ENCODE measurements around the gene SIX3.

The SIX3 gene

GRCh38 chr2:44944102-44944951 is 2.8 kb downstream of the SIX3 start:
- H3K79me2 ChIP-seq (ENCODE audit: low read length): no peaks in the 10 kb centered on the region
- H4K20me1 ChIP-seq (ENCODE audit: insufficient read depth, low read length): no peaks in the 10 kb centered on the region
- TF ChIP-seq CTCF (IDR thresholded peaks at IDR 0.05; ENCODE audit: low read depth, low read length) (no peak), EZH2phosphoT487 (IDR thresholded peaks at IDR 0.05; ENCODE audit: low read depth) (no peak)
- H3K9ac ChIP-seq (ENCODE audit: low read length): no peak overlapping the region
- H3K27me3 ChIP-seq (ENCODE audit: low read depth, low read length): no peaks in the 10 kb centered on the region
- H3K27ac ChIP-seq (ENCODE audit: low read length): no peak overlapping the region
- no peak overlapping the region for H2AFZ ChIP-seq (ENCODE audit: low read depth, low read length)
- no peak overlapping the region for H3K4me2 ChIP-seq (ENCODE audit: low read length)
- no peaks in the 10 kb centered on the region for H3K9me3 ChIP-seq (ENCODE audit: insufficient read depth, low read length)
- no peaks in the 10 kb centered on the region for H3K36me3 ChIP-seq (replicated peaks; ENCODE audit: low read depth, low read length)
- H3K4me3 ChIP-seq (ENCODE audit: low read length): no peak overlapping the region
- peaks cover 7% of the 10 kb centered on the region for H3K4me1 ChIP-seq (ENCODE audit: low read length)

DNA sequence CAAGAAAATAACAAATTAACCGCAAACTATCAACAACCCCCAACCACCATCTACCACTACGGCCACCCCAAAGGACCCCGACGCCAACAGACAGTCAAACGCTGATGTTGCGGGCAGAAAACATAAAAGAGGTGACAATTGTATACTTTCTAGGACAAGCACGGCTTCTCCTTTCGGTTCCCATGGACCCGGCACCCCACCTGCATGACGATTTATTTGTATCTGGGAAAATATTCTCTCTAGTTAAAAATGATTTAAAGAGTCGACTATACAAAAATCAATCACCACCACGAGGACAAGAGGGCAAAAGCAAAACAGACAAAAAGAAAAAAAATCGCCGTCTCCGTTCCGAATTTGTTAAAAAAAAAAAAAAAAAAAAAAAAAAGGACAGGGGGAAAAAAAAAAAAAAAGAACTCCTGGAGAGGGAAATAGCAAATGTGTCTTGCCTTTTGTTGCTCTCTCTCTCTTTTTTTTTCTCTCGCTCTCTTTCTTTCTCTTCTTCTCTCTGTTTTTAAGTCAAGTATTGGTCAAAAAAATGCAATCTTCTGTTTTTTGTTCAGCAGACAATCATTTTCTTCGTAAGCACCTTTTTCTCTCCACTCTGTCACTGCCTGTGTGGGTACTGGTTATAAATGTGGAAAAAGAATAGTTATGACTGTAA is 3.6 kb downstream of the SIX3 start:
- Histone ChIP-seq H4K20me1 (ENCODE audit: insufficient read depth, low read length) (no peaks in the 10 kb centered on the region), H3K9ac (ENCODE audit: low read length) (no peak overlapping the region), H3K27ac (ENCODE audit: low read length) (no peak overlapping the region), H3K27me3 (ENCODE audit: low read depth, low read length) (no peaks in the 10 kb centered on the region), H3K4me3 (ENCODE audit: low read length) (no peak overlapping the region), H3K4me1 (ENCODE audit: low read length) (peaks cover 10% of the 10 kb centered on the region), H3K9me3 (ENCODE audit: insufficient read depth, low read length) (no peaks in the 10 kb centered on the region), H3K79me2 (ENCODE audit: low read length) (no peaks in the 10 kb centered on the region), H3K4me2 (ENCODE audit: low read length) (no peak overlapping the region), H2AFZ (ENCODE audit: low read depth, low read length) (no peak overlapping the region), H3K36me3 (replicated peaks; ENCODE audit: low read depth, low read length) (no peaks in the 10 kb centered on the region)
- no peak for TF ChIP-seq CTCF (IDR thresholded peaks at IDR 0.05; ENCODE audit: low read depth, low read length)
- TF ChIP-seq EZH2phosphoT487 (IDR thresholded peaks at IDR 0.05; ENCODE audit: low read depth): no peak

GRCh38 chr2:44945676-44946371 is 4.3 kb downstream of the SIX3 start:
- Histone ChIP-seq H3K9ac (ENCODE audit: low read length) (no peak overlapping the region), H3K79me2 (ENCODE audit: low read length) (no peaks in the 10 kb centered on the region), H2AFZ (ENCODE audit: low read depth, low read length) (no peak overlapping the region), H3K36me3 (replicated peaks; ENCODE audit: low read depth, low read length) (no peaks in the 10 kb centered on the region), H4K20me1 (ENCODE audit: insufficient read depth, low read length) (no peaks in the 10 kb centered on the region), H3K4me3 (ENCODE audit: low read length) (no peak overlapping the region), H3K27me3 (ENCODE audit: low read depth, low read length) (no peaks in the 10 kb centered on the region), H3K27ac (ENCODE audit: low read length) (no peak overlapping the region), H3K4me2 (ENCODE audit: low read length) (no peak overlapping the region), H3K4me1 (ENCODE audit: low read length) (peaks cover 18% of the 10 kb centered on the region), H3K9me3 (ENCODE audit: insufficient read depth, low read length) (no peaks in the 10 kb centered on the region)
- TF ChIP-seq EZH2phosphoT487 (IDR thresholded peaks at IDR 0.05; ENCODE audit: low read depth) (no peak), CTCF (IDR thresholded peaks at IDR 0.05; ENCODE audit: low read depth, low read length) (no peak)

Measured in OCI-LY3 (cell line).